Astrocyte (in vitro differentiated cells and primary cell): ENCODE results near the gene ZNF331. TPM values are rescaled to one million over a fixed set of nuclear protein-coding genes. Genes with fewer than 3 reads are reported as not detected.

Experiments
- DNase-seq: peaks from one replicate; pipeline ENCODE4 v3.0.0-alpha.2; 2010; ENCODE audit warnings: low read depth
- FAIRE-seq: peaks from 2 replicates; lab custom pipeline; 2011; peaks lifted over from hg19 to GRCh38; lab: Jason Lieb, UNC
- H2AFZ ChIP-seq: 2 replicates; pipeline ENCODE4 v1.6.0; 2012; ENCODE audit warnings: low read depth, low read length, inconsistent platforms
- H3K27ac ChIP-seq: 2 replicates; pipeline ENCODE4 v1.5.1; 2011; ENCODE audit warnings: low read depth, low read length, inconsistent platforms
- H3K27me3 ChIP-seq: 2 replicates; pipeline ENCODE4 v1.6.0; 2011; ENCODE audit warnings: low read length, inconsistent platforms; ENCODE audit not compliant: insufficient read depth
- H3K36me3 ChIP-seq: 2 replicates; pipeline ENCODE4 v1.5.1; 2011; ENCODE audit warnings: low read length, inconsistent platforms; ENCODE audit not compliant: insufficient read depth
- H3K4me1 ChIP-seq: 2 replicates; pipeline ENCODE4 v1.5.1; 2011; ENCODE audit warnings: low read length, inconsistent platforms; ENCODE audit not compliant: insufficient read depth
- H3K4me2 ChIP-seq: 2 replicates; pipeline ENCODE4 v1.6.0; 2012; ENCODE audit warnings: low read length, inconsistent platforms
- H3K4me3 ChIP-seq: 2 replicates; pipeline ENCODE4 v1.5.1; 2011; ENCODE audit warnings: low read depth, mild to moderate bottlenecking, low read length, inconsistent platforms; ENCODE audit not compliant: insufficient read depth
- H3K79me2 ChIP-seq: 2 replicates; pipeline ENCODE4 v1.6.0; 2012; ENCODE audit warnings: mild to moderate bottlenecking, low read length, inconsistent platforms; ENCODE audit not compliant: insufficient read depth
- H3K9ac ChIP-seq: 2 replicates; pipeline ENCODE4 v1.6.0; 2012; ENCODE audit warnings: mild to moderate bottlenecking, low read length, inconsistent platforms
- H3K9me3 ChIP-seq: 2 replicates; pipeline ENCODE4 v1.5.1; 2012; ENCODE audit warnings: low read depth, mild to moderate bottlenecking, low read length, inconsistent platforms; ENCODE audit not compliant: insufficient read depth
- H4K20me1 ChIP-seq: 2 replicates; pipeline ENCODE4 v1.6.0; 2012; ENCODE audit warnings: low read length, inconsistent platforms; ENCODE audit not compliant: insufficient read depth
- H3K27ac Mint-ChIP-seq: one replicate; pipeline ENCODE4 v1.8.0; 2021; ENCODE audit warnings: mild to moderate bottlenecking, mixed read lengths; ENCODE audit not compliant: unreplicated experiment
- H3K27me3 Mint-ChIP-seq: one replicate; pipeline ENCODE4 v1.8.0; 2021; ENCODE audit warnings: low read depth, mixed read lengths; ENCODE audit not compliant: unreplicated experiment
- H3K36me3 Mint-ChIP-seq: one replicate; pipeline ENCODE4 v1.8.0; 2021; ENCODE audit warnings: low read depth, mixed read lengths; ENCODE audit not compliant: unreplicated experiment
- H3K4me1 Mint-ChIP-seq: one replicate; pipeline ENCODE4 v1.8.0; 2021; ENCODE audit warnings: low read depth, mixed read lengths; ENCODE audit not compliant: unreplicated experiment
- H3K4me3 Mint-ChIP-seq: one replicate; pipeline ENCODE4 v1.8.0; 2021; ENCODE audit warnings: mild to moderate bottlenecking, moderate library complexity, mixed read lengths; ENCODE audit not compliant: unreplicated experiment
- H3K9me3 Mint-ChIP-seq: one replicate; pipeline ENCODE4 v1.8.0; 2021; ENCODE audit warnings: mild to moderate bottlenecking, mixed read lengths; ENCODE audit not compliant: unreplicated experiment
- EZH2 ChIP-seq: IDR thresholded peaks from 2 replicates; pipeline ENCODE4 v1.6.1; 2012; ENCODE audit warnings: mild to moderate bottlenecking, low read length, inconsistent platforms; ENCODE audit not compliant: insufficient read depth
- total RNA-seq: library from RNA; stranded (reverse); gene quantifications from 2 replicates; pipeline ENCODE4 v1.2.1, GENCODE V29; 2021
- TF ChIP-seq, protein P1 (sequence below): IDR thresholded peaks from 2 replicates; pipeline ENCODE4 v1.5.1; 2011; ENCODE audit warnings: low read depth, mild to moderate bottlenecking, inconsistent platforms, low read length, moderate library complexity; ENCODE audit not compliant: insufficient read depth

The ZNF331 gene
- total RNA-seq, 1 donor from 2014 or later = 4.8 TPM

DNA sequence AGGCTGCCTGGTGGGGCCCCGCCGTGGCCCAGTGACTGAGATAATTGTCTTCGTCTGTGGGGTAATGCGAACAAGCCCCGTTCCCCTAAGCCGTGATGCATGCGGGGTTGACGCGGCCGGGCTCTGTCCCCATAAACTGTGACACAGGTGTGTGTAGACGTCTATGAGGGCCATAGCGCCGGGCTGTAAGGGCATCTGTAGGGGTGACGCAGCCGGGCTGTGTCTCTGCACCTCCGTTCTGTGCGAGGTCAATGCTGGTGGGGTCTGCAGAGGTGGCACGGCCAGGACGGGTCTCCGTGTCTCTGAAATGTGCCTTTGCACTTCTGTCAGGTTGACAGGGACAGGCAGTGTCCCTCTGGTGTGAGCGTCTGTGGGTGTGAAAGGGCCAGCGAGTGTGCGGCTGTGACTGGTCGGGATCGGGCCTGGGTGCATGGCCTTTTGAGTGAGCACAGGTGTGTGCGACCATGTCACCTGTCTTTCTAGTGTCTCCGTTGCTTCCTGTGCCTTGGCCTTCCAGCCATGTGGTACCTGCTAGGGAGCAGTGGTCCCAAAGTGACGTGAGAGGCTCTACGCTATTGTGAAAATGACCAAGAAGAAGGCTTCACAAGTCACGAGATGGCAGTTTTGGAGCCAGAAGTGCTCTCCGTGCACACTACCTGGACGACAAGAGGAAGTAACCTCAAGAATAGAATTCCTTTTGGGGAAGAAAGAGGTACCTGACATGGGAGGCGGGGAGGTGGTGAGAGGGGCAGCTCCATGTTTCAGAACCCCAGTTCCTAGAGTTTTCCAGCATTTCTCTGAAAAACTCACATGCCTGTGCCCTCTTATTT, 16.4 kb upstream of the ZNF331 start:
- H3K27me3 Mint-ChIP-seq = no peaks in the 10 kb centered on the region
- Histone ChIP-seq H3K79me2 (peaks cover 9% of the 10 kb centered on the region), H3K4me1 (peaks cover 9% of the 10 kb centered on the region), H3K27me3 (no peaks in the 10 kb centered on the region), H4K20me1 (no peaks in the 10 kb centered on the region), H3K9me3 (peaks cover 9% of the 10 kb centered on the region), H3K9ac (peak overlapping the region; percentile 75), H3K36me3 (no peaks in the 10 kb centered on the region), H3K27ac (peak overlapping the region; percentile 11), H3K4me2 (peak overlapping the region; percentile 97), H2AFZ (peak overlapping the region; percentile 94), H3K4me3 (peak overlapping the region; percentile 80)
- no peaks in the 10 kb centered on the region for H3K4me1 Mint-ChIP-seq
- no peak for DNase-seq
- peak overlapping the region; percentile 98 for H3K4me3 Mint-ChIP-seq
- TF ChIP-seq EZH2 = no peak
- TF ChIP-seq, protein P1, sequence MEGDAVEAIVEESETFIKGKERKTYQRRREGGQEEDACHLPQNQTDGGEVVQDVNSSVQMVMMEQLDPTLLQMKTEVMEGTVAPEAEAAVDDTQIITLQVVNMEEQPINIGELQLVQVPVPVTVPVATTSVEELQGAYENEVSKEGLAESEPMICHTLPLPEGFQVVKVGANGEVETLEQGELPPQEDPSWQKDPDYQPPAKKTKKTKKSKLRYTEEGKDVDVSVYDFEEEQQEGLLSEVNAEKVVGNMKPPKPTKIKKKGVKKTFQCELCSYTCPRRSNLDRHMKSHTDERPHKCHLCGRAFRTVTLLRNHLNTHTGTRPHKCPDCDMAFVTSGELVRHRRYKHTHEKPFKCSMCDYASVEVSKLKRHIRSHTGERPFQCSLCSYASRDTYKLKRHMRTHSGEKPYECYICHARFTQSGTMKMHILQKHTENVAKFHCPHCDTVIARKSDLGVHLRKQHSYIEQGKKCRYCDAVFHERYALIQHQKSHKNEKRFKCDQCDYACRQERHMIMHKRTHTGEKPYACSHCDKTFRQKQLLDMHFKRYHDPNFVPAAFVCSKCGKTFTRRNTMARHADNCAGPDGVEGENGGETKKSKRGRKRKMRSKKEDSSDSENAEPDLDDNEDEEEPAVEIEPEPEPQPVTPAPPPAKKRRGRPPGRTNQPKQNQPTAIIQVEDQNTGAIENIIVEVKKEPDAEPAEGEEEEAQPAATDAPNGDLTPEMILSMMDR = no peak
- peaks cover 5% of the 10 kb centered on the region for H3K9me3 Mint-ChIP-seq
- peaks cover 1% of the 10 kb centered on the region for H3K36me3 Mint-ChIP-seq
- FAIRE-seq = no peak
- no peak overlapping the region for H3K27ac Mint-ChIP-seq

DNA sequence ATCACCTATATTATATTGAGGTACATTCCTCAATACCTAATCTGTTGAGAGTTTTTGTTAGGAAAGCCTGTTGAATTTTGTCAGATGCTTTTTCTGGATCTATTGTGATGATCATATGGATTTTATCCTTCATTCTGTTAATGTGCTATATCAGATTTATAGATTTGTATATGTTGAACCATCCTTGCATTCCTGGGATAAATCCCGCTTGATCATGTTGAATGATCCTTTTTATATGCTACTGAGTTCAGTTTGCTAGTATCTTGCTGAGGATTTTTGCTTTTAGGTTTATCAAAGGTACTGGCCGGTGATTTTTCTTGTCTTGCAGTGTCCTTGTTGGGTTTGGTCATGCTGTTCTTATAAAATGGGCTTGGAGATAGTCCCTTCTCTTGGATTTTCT, 12.0 kb upstream of the ZNF331 start:
- Mint-ChIP-seq H3K9me3 (peaks cover 3% of the 10 kb centered on the region), H3K4me3 (no peak overlapping the region), H3K36me3 (peaks cover 1% of the 10 kb centered on the region), H3K27ac (no peak overlapping the region), H3K27me3 (no peaks in the 10 kb centered on the region), H3K4me1 (no peaks in the 10 kb centered on the region)
- DNase-seq (no peak), FAIRE-seq (no peak)
- Histone ChIP-seq H3K4me2 (no peak overlapping the region), H3K36me3 (peaks cover 3% of the 10 kb centered on the region), H3K79me2 (peaks cover 9% of the 10 kb centered on the region), H3K27ac (no peak overlapping the region), H3K9ac (no peak overlapping the region), H3K4me3 (no peak overlapping the region), H2AFZ (no peak overlapping the region), H3K9me3 (no peaks in the 10 kb centered on the region), H4K20me1 (no peaks in the 10 kb centered on the region), H3K4me1 (peaks cover 6% of the 10 kb centered on the region), H3K27me3 (no peaks in the 10 kb centered on the region)
- TF ChIP-seq, protein P1 = no peak
- TF ChIP-seq EZH2 = no peak

DNA sequence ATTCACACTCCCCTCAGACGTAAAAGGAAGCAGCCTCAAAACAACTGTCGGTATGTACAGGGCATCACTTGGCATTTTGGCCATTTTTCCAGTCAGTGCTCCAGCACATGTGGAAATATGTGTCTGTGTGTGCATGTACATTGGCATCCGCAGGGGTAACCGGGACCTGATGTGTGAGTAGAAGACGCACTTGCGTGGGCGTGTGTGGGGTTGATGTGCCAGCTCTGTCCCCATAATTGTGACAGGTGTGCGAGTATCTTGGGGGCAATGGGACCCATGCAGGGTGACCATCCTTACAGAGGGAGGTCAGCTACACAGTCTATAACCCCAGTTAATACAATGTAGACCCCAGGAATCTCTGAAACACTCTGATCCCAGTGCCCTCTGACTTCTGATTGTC, 7.3 kb upstream of the ZNF331 start:
- Mint-ChIP-seq H3K27ac (no peak overlapping the region), H3K9me3 (peaks cover 3% of the 10 kb centered on the region), H3K27me3 (no peaks in the 10 kb centered on the region), H3K4me1 (no peaks in the 10 kb centered on the region), H3K36me3 (no peaks in the 10 kb centered on the region), H3K4me3 (no peak overlapping the region)
- Histone ChIP-seq H3K4me1 (no peaks in the 10 kb centered on the region), H4K20me1 (no peaks in the 10 kb centered on the region), H3K36me3 (peaks cover 3% of the 10 kb centered on the region), H3K4me3 (no peak overlapping the region), H3K27me3 (no peaks in the 10 kb centered on the region), H3K79me2 (no peaks in the 10 kb centered on the region), H2AFZ (no peak overlapping the region), H3K9me3 (no peaks in the 10 kb centered on the region), H3K4me2 (no peak overlapping the region), H3K27ac (no peak overlapping the region), H3K9ac (no peak overlapping the region)
- TF ChIP-seq, protein P1 = no peak
- no peak for TF ChIP-seq EZH2
- DNase-seq (no peak), FAIRE-seq (no peak)
